Sigmoid colon (tissue), 7 donors: ENCODE results near the gene INO80E. TPM values are rescaled to one million over a fixed set of nuclear protein-coding genes. Genes with fewer than 3 reads are reported as not detected.

Source experiments
- DNase-seq: peaks from one replicate; pipeline ENCODE4 v3.0.0-alpha.2; 2019
- H3K27ac ChIP-seq, 4 donors: fragments of 200-600 bp; sonication (generic); one replicate each; pipeline ENCODE4 v1.5.1; 2016 to 2019; ENCODE audit warnings: mild to moderate bottlenecking in 1 of 4
- H3K27me3 ChIP-seq, 3 donors: fragments of 200-600 bp; sonication (generic); one replicate each; pipeline ENCODE4 v1.5.1; 2019; ENCODE audit warnings: mild to moderate bottlenecking in 1 of 3
- H3K36me3 ChIP-seq, 4 donors: fragments of 200-600 bp; sonication (generic); one replicate each; pipeline ENCODE4 v1.5.1; 2016 to 2019
- H3K4me1 ChIP-seq, 4 donors: fragments of 200-600 bp; sonication (generic); one replicate each; pipeline ENCODE4 v1.5.1; 2017 to 2019
- H3K4me3 ChIP-seq, 4 donors: fragments of 200-600 bp; sonication (generic); one replicate each; pipeline ENCODE4 v1.5.1; 2017 to 2019; ENCODE audit warnings: mild to moderate bottlenecking in 2 of 4, moderate library complexity in 1 of 4
- H3K9me3 ChIP-seq, 4 donors: fragments of 200-600 bp in 3 of 4; sonication (generic) in 3 of 4; one replicate each; pipeline versions ENCODE4 v1.5.1 to v1.6.1; 2013 to 2019
- EP300 ChIP-seq, 4 donors: sonication (generic); formaldehyde crosslinking; IDR thresholded peaks; one replicate each; pipeline ENCODE4 v1.6.1; 2017; ENCODE audit warnings: antibody characterized with exemption in 4 of 4
- POLR2A ChIP-seq, 2 donors: fragments of 450-650 bp; IDR thresholded peaks; one replicate each; pipeline ENCODE4 v1.6.1; 2016; ENCODE audit warnings: antibody characterized with exemption in 2 of 2, mild to moderate bottlenecking in 2 of 2, moderate library complexity in 2 of 2
- POLR2AphosphoS5 ChIP-seq, 4 donors: sonication (generic); formaldehyde crosslinking; IDR thresholded peaks; one replicate each; pipeline ENCODE4 v1.6.1; 2017; ENCODE audit warnings: antibody characterized with exemption in 4 of 4
- WGBS, 2 donors: extraction: QIAGEN DNeasy Blood & Tissue Kit; methylation state at CpG; one replicate each; pipeline ENCODE4 v1.1.7; 2013; 5-methylcytosine and 5-hydroxymethylcytosine counted together
- intact Hi-C: fragments of 100-400 bp; cut with DNase I; formaldehyde crosslinking; loops from one replicate; pipeline ENCODE4 v1.15.1; 2023
- polyA plus RNA-seq, 3 donors: library from polyadenylated mRNA; stranded (reverse); fragments of 200-250 nt; gene quantifications; one replicate each; pipeline ENCODE4 v1.2.3, GENCODE V29; 2013
- total RNA-seq, 4 donors: library from RNA; depleted of rRNA; stranded (reverse); fragments of >200 nt; gene quantifications; one replicate each; pipeline ENCODE4 v1.1.0, GENCODE V29; 2016
- TF ChIP-seq, protein P1 (sequence below), 4 experiments: fragments of 450-650 bp in 3 of 4; fragments of 200-600 bp in 1 of 4; IDR thresholded peaks; one replicate each; pipeline ENCODE4 v1.5.1; 2016 to 2019; ENCODE audit warnings: antibody characterized with exemption in 4 of 4, mild to moderate bottlenecking in 3 of 4, moderate library complexity in 2 of 4
- donor health status: healthy with polysubstance abuse.
- donor health status: Bipolar disorder and iron deficiency.
- donor health status: healthy.

The INO80E gene, protein sequence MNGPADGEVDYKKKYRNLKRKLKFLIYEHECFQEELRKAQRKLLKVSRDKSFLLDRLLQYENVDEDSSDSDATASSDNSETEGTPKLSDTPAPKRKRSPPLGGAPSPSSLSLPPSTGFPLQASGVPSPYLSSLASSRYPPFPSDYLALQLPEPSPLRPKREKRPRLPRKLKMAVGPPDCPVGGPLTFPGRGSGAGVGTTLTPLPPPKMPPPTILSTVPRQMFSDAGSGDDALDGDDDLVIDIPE
- total RNA-seq (100 to 1,000 TPM in 1 of 4 donors, 10 to 100 TPM in 3; 49.2 to 174 (median 54.7) TPM), polyA plus RNA-seq (10 to 100 TPM; 50.6 to 89.7 (median 60.1) TPM)

DNA sequence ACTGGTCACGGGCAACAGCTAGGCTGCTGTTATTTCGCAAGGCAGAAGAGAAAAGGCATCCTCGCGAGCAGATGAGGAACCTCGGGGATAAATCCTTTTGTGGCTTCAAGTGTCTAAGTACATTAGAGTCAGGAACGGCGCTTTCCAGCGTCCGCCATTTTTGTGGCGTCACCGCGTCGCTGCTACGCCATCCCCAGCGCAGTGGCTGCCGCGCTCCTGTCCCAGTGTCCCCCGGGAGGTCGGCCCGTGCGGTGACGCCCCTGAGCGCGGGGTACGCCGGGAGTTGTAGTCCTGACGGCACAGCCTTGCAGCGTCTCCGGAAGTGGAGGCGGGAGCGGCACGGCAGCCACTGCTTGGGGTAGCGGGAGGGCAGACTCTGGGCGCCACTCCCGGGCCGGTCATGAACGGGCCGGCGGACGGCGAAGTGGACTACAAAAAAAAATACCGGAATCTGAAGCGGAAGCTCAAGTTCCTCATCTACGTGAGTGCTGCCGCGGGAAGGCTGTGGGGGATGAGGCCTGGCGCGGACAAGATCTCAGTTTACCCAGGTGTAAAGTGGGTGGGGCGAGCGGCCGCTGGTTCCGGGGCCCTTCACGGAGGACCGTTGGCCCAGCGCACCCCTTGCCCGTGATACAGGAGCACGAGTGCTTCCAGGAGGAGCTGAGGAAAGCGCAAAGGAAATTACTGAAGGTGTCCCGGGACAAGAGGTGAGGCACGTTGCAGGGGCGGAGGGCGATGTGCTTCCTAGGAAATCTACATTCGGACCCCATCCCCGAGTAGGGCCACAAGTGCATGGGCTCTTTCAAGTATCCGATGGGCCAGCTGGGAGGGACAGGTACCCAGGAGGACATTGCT is at the start of gene INO80E:
Gene INO80E (plus strand): TSS at position 331 of the 855 bp plus-strand sequence. CDS start 70 bp downstream, at position 401.
- Histone ChIP-seq H3K36me3 (peaks cover 0 to 61% (median 14%) of the 10 kb centered on the region in 4 donors), H3K4me1 (peaks cover 0 to 34% (median 25%) of the 10 kb centered on the region in 4 donors), H3K4me3 (peak within 1 kb of the TSS; percentile 74 to 96 (median 80)), H3K27me3 (no peaks in the 10 kb centered on the region), H3K9me3 (no peaks in the 10 kb centered on the region), H3K27ac (peak within 1 kb of the TSS; percentile 95 to 98 (median 95))
- TF ChIP-seq EP300 (IDR thresholded peaks at IDR 0.05), result peak in 1 of 4 donors; percentile 28
- TF ChIP-seq, protein P1, sequence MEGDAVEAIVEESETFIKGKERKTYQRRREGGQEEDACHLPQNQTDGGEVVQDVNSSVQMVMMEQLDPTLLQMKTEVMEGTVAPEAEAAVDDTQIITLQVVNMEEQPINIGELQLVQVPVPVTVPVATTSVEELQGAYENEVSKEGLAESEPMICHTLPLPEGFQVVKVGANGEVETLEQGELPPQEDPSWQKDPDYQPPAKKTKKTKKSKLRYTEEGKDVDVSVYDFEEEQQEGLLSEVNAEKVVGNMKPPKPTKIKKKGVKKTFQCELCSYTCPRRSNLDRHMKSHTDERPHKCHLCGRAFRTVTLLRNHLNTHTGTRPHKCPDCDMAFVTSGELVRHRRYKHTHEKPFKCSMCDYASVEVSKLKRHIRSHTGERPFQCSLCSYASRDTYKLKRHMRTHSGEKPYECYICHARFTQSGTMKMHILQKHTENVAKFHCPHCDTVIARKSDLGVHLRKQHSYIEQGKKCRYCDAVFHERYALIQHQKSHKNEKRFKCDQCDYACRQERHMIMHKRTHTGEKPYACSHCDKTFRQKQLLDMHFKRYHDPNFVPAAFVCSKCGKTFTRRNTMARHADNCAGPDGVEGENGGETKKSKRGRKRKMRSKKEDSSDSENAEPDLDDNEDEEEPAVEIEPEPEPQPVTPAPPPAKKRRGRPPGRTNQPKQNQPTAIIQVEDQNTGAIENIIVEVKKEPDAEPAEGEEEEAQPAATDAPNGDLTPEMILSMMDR (IDR thresholded peaks at IDR 0.05), result no peak
- TF ChIP-seq POLR2AphosphoS5 (IDR thresholded peaks at IDR 0.05), result peak; percentile 62 to 82 (median 76)
- peak; percentile 8 to 28 for TF ChIP-seq POLR2A (IDR thresholded peaks at IDR 0.05)
- peak; percentile 99 for DNase-seq
- 0% methylated on average over 65 of the region's 65 CpGs for WGBS, 2 donors
- intact Hi-C loops, result loop anchor here (1.0 to 10.0 kb wide), 4 partner anchors 23 to 99 kb away; partner anchors contain the start of genes KCTD13, TAOK2, TBX6 and TMEM219

DNA sequence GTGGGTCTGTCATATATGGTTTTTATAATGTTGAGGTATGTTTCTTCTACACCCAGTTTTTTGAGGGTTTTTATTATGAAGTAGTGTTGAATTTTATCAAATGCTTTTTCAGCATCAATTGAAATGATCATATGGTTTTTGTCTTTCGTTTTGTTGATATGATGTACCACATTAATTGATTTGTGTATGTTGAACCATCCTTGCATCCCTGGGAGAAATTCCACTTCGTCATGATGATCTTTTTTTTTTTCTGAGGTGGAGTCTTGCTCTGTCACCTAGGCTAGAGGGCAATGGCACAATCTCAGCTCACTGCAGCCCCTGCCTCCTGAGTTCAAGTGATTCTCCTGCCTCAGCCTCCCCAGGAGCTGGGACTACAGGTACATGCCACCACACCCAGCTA is 48.1 kb upstream of the INO80E start:
- TF ChIP-seq, protein P1 (IDR thresholded peaks at IDR 0.05), result no peak
- no peak for TF ChIP-seq POLR2AphosphoS5 (IDR thresholded peaks at IDR 0.05)
- no peak for TF ChIP-seq POLR2A (IDR thresholded peaks at IDR 0.05)
- TF ChIP-seq EP300 (IDR thresholded peaks at IDR 0.05), result no peak
- Histone ChIP-seq H3K36me3 (no peaks in the 10 kb centered on the region), H3K4me1 (peaks cover 0 to 16% (median 5%) of the 10 kb centered on the region in 4 donors), H3K27ac (no peak overlapping the region), H3K9me3 (no peaks in the 10 kb centered on the region), H3K4me3 (no peak overlapping the region), H3K27me3 (no peaks in the 10 kb centered on the region)
- no peak for DNase-seq
- 84 to 90% methylated on average over 2 of the region's 2 CpGs for WGBS, 2 donors
- intact Hi-C loops, result no loop called here

DNA sequence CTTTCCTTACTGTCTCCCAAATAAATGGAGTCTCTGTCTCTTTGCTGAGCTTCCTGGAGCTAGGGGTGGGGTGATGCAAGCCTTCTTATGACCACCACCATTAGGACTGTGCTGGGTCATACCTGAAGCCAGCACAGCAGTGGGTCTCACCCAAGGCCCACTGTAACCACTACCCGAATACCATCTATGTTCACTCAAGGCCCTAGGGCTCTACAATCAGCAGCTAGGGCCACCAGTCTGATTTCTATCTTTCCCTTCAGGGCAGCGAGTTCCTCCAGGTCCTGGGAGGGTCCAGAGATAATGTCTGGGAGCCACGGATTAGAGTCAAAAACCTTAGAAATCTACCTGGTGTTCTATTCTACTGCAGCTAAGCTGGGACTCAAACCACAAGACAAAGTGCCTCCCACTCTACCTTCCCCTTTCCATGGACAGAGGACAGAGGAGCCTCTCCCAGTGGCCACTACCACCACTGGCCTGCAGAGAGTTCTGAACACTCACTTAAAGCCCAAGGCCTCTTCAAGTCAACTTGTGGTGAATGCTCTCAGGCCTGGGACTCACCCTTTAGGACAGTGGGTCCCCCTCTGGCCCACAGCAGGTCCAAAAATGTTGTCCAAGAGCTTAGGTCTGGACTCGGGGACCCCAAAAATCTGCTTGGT is 45.1 kb upstream of the INO80E start:
- DNase-seq, result no peak
- Histone ChIP-seq H3K27me3 (no peaks in the 10 kb centered on the region), H3K9me3 (no peaks in the 10 kb centered on the region), H3K36me3 (no peaks in the 10 kb centered on the region), H3K27ac (no peak overlapping the region), H3K4me3 (no peak overlapping the region), H3K4me1 (no peaks in the 10 kb centered on the region)
- TF ChIP-seq, protein P1 (IDR thresholded peaks at IDR 0.05), result no peak
- TF ChIP-seq POLR2A (IDR thresholded peaks at IDR 0.05) (no peak), POLR2AphosphoS5 (IDR thresholded peaks at IDR 0.05) (no peak), EP300 (IDR thresholded peaks at IDR 0.05) (no peak)
- WGBS, 2 donors, result 94 to 95% methylated on average over 4 of the region's 4 CpGs
- intact Hi-C loops, result no loop called here

DNA sequence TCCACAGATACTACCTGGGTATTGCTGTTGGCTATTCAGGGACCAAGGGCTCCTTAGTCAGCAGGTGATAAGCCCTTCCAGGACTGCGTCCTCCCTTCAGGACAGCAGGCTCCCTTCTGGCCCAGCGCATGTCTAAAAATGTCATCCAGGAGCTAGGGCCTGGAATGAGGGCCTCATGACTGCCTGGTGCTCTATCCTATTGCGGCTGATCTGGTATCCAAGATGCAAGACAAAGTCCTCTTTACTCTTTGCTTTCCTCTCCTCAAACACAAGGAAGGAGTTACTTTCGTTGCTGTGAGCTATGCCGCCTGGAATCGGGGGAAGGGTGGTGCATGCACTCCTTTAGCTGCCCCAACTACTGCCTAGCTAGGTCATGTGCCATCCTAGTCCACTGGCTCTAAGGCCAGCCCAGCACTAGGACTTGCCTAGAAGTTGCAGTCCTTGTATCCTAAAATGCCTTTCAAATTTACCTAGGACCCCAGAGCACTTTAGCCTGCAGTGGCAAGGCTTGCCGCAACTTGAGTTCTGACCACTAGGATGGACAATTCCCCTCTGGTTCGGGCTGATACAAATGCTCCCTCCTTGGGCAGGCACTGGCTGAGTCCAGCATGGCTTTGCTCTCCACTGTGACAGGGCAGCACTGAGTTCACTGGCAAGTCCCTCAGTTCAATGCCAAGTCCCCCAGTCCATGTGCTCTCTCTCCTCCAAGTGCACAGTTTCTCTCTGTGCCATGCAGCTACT is 44.2 kb upstream of the INO80E start:
- Histone ChIP-seq H3K4me1 (no peaks in the 10 kb centered on the region), H3K36me3 (no peaks in the 10 kb centered on the region), H3K9me3 (no peaks in the 10 kb centered on the region), H3K4me3 (no peak overlapping the region), H3K27ac (no peak overlapping the region), H3K27me3 (no peaks in the 10 kb centered on the region)
- intact Hi-C loops, result no loop called here
- 85 to 91% methylated on average over 8 of the region's 8 CpGs for WGBS, 2 donors
- no peak for DNase-seq
- no peak for TF ChIP-seq EP300 (IDR thresholded peaks at IDR 0.05)
- TF ChIP-seq, protein P1 (IDR thresholded peaks at IDR 0.05), result no peak
- TF ChIP-seq POLR2AphosphoS5 (IDR thresholded peaks at IDR 0.05), result no peak
- no peak for TF ChIP-seq POLR2A (IDR thresholded peaks at IDR 0.05)
